ENCODE data around the gene CHMP6.

The CHMP6 gene

DNA sequence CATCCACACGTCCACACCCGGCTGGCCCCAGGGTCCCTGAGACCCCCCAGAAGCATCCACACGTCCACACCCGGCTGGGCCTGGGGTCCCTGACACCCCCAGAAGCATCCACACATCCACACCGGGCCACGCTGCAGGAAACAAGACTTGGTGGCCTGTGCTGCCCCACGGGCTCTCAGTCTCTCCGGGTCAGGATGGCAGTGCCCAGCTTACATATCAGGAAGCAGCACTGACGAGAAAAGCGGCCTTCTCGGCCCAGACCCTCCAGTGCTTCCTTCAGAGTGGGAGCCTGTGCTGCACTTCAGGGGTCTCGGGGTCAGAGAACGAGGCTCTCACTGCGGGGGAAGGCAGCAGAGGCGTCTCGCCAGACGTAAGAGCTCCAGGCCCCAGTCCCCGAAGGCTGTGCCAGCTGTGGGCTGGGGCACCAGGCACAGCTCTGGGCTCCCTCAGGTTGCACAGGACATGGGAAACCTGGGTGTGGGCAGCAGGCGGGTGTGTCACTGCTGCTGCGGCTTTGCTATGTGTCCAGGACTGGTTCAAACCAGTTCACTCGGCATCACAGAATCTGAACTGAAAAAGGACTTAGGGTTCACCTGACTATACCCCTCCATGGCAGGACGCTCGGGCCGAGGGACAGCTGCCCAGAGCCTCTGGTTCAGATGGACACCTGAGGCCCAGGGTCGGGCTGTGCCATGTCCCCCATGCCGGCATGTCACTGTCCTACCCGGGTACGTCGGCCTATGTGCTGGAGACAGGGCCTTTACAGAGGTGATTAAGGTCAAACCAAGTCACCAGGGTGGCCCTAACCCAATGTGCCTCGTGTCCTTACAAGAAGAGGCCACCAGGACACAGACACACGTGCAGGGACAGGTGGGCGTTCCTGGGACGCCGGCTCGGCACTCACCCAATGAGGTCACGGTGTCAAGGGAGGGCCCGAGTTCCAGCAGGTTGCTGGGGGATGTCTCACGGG is 40.2 kb upstream of the CHMP6 start:
- no peak overlapping the region for H3K27ac ChIP-seq
- TF ChIP-seq ZFX (IDR thresholded peaks at IDR 0.05; ENCODE audit: borderline replicate concordance): no peak
- TF ChIP-seq, protein P1, sequence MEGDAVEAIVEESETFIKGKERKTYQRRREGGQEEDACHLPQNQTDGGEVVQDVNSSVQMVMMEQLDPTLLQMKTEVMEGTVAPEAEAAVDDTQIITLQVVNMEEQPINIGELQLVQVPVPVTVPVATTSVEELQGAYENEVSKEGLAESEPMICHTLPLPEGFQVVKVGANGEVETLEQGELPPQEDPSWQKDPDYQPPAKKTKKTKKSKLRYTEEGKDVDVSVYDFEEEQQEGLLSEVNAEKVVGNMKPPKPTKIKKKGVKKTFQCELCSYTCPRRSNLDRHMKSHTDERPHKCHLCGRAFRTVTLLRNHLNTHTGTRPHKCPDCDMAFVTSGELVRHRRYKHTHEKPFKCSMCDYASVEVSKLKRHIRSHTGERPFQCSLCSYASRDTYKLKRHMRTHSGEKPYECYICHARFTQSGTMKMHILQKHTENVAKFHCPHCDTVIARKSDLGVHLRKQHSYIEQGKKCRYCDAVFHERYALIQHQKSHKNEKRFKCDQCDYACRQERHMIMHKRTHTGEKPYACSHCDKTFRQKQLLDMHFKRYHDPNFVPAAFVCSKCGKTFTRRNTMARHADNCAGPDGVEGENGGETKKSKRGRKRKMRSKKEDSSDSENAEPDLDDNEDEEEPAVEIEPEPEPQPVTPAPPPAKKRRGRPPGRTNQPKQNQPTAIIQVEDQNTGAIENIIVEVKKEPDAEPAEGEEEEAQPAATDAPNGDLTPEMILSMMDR (IDR thresholded peaks at IDR 0.05): no peak

DNA sequence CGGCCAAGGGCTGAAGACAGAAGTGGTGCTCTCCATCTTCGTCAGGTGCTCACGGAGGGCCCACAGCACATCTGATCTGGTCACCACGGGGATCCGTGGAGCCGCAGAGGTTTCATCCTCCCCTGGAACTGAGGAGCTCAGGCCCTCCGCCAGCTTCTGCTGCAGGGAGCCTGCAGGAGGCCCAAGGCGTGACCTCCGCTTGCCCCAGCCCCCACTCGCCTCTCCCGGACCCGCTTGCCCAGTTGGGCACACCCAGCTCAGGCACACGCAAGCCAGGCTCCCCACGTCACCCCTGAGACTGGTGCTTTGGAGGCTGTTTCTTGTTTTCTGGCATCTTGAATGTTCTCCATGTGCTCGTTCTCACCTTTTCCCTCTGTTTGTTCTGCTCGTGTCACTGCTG is 39.4 kb upstream of the CHMP6 start:
- TF ChIP-seq, protein P1 (IDR thresholded peaks at IDR 0.05): no peak
- TF ChIP-seq ZFX (IDR thresholded peaks at IDR 0.05; ENCODE audit: borderline replicate concordance): no peak
- no peak overlapping the region for H3K27ac ChIP-seq

DNA sequence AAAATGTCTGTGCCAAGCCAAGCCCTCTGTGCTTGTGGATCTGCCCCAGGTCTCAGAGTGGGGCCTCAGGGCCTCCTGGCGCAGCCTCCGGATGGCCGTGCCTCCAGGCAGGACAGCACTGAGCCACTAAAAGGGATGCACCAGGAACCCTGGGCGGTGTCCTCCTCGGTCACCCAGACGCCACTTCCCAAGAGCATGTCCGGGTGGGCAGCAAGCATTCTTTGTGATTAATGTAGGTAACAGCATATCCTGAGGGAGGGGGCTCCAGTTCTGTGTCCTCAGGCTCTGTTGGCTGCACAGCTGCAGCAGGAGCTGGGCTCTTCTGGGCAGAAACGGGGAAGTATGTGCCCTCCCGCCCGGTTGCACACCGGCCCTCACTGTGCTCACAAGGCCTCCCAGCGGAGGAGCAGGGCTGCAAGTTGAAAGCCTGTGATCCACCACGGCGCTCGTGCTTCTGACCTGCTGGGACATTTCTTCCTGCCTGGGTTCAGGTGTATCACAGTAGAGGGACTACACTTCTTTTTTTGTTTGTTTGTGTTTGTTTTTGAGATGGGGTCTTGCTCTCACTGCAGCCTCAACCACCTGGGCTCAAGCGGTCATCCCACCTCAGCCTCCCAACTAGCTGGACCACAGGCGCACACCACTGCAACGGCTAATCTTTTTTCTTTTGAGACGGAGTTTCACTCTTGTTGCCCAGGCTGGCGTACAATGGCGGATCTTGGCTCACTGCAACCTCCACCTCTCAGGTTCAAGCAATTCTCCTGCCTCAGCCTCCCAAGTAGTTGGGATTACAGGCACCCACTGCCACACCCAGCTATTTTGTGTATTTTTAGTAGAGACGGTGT is 37.9 kb upstream of the CHMP6 start:
- H3K27ac ChIP-seq: no peak overlapping the region
- TF ChIP-seq ZFX (IDR thresholded peaks at IDR 0.05; ENCODE audit: borderline replicate concordance): no peak
- TF ChIP-seq, protein P1 (IDR thresholded peaks at IDR 0.05): no peak

DNA sequence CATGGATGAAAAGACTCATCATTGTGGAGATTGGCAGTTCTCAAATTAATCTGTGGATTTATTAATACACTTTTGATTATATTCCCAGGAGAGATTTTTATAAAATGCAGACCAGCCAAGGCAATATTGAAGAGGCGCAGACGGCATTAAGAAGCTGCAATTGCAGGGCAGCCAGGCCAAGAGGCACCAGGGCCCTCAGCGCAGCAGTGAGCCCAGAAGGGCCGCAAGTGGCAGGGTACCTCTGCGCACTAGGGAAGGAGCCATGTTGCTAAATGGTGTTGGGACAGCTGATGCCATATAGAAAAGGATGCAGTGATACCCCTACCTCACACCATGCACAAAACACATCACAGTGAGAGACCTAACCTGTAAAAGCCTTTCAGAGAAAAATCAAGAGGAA is 36.6 kb upstream of the CHMP6 start:
- TF ChIP-seq, protein P1 (IDR thresholded peaks at IDR 0.05): no peak
- no peak for TF ChIP-seq ZFX (IDR thresholded peaks at IDR 0.05; ENCODE audit: borderline replicate concordance)
- no peak overlapping the region for H3K27ac ChIP-seq

DNA sequence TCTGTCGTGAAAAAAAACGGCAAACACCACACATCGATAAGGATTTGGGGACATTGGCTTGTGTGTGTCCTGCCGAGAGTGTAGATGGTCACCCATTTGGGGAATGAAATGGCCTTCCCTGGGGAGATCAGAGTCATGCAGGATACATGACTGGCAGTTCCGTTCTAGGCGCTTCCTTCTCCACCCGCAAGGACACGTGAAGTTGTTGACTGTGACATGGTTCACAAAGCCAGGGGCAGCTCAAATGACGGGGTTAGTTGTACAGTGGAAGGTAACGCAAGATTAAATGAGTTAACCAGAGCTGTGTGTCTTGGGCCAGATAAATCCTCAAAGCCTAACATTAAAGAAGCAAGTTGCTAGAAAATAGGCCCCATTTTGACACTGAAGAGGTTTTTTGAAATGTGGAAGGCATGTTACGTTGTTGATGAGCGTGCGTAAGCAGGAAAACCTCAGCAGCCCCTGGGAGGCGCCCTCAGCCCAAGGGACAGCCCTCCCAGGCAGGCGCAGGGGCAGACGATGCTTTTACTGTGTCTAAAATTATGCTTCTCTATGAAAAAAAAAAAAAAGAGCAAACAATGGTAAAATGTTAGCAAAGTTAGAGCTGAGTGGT is 35.9 kb upstream of the CHMP6 start:
- no peak overlapping the region for H3K27ac ChIP-seq
- TF ChIP-seq ZFX (IDR thresholded peaks at IDR 0.05; ENCODE audit: borderline replicate concordance): no peak
- TF ChIP-seq, protein P1 (IDR thresholded peaks at IDR 0.05): no peak

DNA sequence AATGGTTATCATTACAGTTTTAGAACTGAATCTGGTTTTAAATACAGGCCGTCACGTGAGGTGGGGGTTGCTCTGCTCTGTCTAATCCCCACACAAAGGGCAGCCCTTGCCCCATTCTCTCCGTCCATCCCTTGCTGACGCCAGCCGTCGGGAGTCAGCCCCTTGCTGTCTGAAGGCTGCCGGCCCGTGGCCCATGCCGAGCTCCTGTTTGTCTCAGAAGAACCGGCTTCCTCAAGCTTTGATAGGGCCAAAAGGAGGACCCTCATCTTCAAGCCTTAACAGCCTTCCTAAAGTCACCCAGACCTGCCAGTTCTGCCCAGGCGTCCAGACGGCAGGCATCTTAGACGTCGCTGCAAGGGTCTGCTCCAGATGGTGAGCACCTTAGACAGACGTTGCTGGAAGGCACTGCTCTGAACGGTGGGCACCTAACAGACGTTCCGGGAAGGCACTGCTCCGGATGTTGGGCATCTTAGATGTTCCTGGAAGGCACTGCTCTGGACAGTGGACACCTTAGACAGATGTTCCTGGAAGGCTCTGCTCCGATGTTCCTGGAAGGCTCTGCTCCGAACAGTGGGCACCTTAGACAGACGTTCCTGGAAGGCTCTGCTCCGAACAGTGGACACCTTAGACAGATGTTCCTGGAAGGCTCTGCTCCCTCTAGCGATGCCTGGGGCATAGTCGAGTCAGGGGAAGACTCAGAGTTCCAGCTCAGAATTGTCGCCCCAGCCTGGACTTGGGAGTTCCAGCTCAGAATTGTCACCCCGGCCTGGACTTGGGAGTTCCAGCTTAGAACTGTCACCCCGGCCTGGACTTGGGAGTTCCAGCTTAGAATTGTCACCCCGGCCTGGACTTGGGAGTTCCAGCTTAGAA is 35.1 kb upstream of the CHMP6 start:
- TF ChIP-seq, protein P1 (IDR thresholded peaks at IDR 0.05): no peak
- TF ChIP-seq ZFX (IDR thresholded peaks at IDR 0.05; ENCODE audit: borderline replicate concordance): no peak
- no peak overlapping the region for H3K27ac ChIP-seq

Data from 22Rv1 (cell line).